ENCODE data around the gene INPP1.
"Not testable (repeated sequence)": the region's sequence is repeated elsewhere in the genome, so short reads cannot be mapped to it uniquely, and the experiment has no call there.

Gene INPP1

GRCh38 chr2:190343536-190344275 is at the start of gene INPP1:
INPP1 (plus strand) TSS chr2:190343589; CDS start chr2:190360103, 16,514 bp downstream.
- peak; percentile 73 to 74 for DNase-seq

- not testable (repeated sequence) for DNase-seq
Measured at GRCh38 chr2:190297880-190298279, 45.5 kb upstream of the INPP1 start.

- DNase-seq: no peak
Measured at GRCh38 chr2:190301032-190301431, 42.4 kb upstream of the INPP1 start.

- no peak for DNase-seq
Measured at GRCh38 chr2:190302052-190302451, 41.3 kb upstream of the INPP1 start.

GRCh38 chr2:190303647-190304046 is 39.7 kb upstream of the INPP1 start:
- no peak for DNase-seq

GRCh38 chr2:190304404-190304803 is 39.0 kb upstream of the INPP1 start:
- DNase-seq: no peak

- no peak for DNase-seq
Measured at GRCh38 chr2:190308031-190308430, 35.4 kb upstream of the INPP1 start.

- DNase-seq: no peak
Measured at GRCh38 chr2:190311893-190312634, 31.3 kb upstream of the INPP1 start.

- not testable (repeated sequence) for DNase-seq
Measured at GRCh38 chr2:190312635-190313025, 30.8 kb upstream of the INPP1 start.

GRCh38 chr2:190313880-190314279 is 29.5 kb upstream of the INPP1 start:
- no peak for DNase-seq

GRCh38 chr2:190315273-190315672 is 28.1 kb upstream of the INPP1 start:
- DNase-seq: no peak

GRCh38 chr2:190318514-190318913 is 24.9 kb upstream of the INPP1 start:
- DNase-seq: no peak

- no peak for DNase-seq
Measured at GRCh38 chr2:190318931-190319554, 24.3 kb upstream of the INPP1 start.

GRCh38 chr2:190319555-190320498 is 23.6 kb upstream of the INPP1 start, which contains the start of gene HIBCH:
HIBCH (minus strand) TSS chr2:190319826; CDS start chr2:190319750, 76 bp downstream.
- DNase-seq: peak; percentile 95 to 97

GRCh38 chr2:190320696-190321095 is 22.7 kb upstream of the INPP1 start:
- DNase-seq: no peak

GRCh38 chr2:190323406-190323805 is 20.0 kb upstream of the INPP1 start:
- no peak for DNase-seq

GRCh38 chr2:190325588-190325987 is 17.8 kb upstream of the INPP1 start:
- no peak for DNase-seq

GRCh38 chr2:190327867-190328572 is 15.4 kb upstream of the INPP1 start:
- DNase-seq: no peak

- peak in 1 of 2 experiments; percentile 21 for DNase-seq
Measured at GRCh38 chr2:190328573-190329147, 14.7 kb upstream of the INPP1 start.

- DNase-seq: no peak
Measured at GRCh38 chr2:190333395-190333794, 10.0 kb upstream of the INPP1 start.

GRCh38 chr2:190333928-190334327 is 9.5 kb upstream of the INPP1 start:
- DNase-seq: no peak
